Neutrophil (primary cell): ENCODE measurements around the gene MYDGF.

ENCODE experiments used
- H3K27ac ChIP-seq: fragments of 200-600 bp; sonication (generic); 2 replicates; pipeline ENCODE4 v1.5.1; 2016; ENCODE audit warnings: mild to moderate bottlenecking, moderate library complexity
- H3K27me3 ChIP-seq: fragments of 200-600 bp; sonication (generic); 2 replicates; pipeline ENCODE4 v1.6.0; 2016; ENCODE audit warnings: mild to moderate bottlenecking
- H3K36me3 ChIP-seq: fragments of 200-600 bp; sonication (generic); 2 replicates; pipeline ENCODE4 v1.5.1; 2017
- H3K4me1 ChIP-seq, 2 experiments: fragments of 200-600 bp in 1 of 2; sonication (generic) in 1 of 2; 1 replicate in 1 of 2; 2 replicates in 1 of 2; pipeline versions ENCODE4 v1.5.1 to v1.6.1; 2013 to 2016; ENCODE audit warnings: low read depth in 1 of 2, low read length in 1 of 2, mild to moderate bottlenecking in 1 of 2, moderate library complexity in 1 of 2; ENCODE audit not compliant: control insufficient read depth in 1 of 2, insufficient read depth in 1 of 2
- H3K4me3 ChIP-seq, 2 experiments: fragments of 200-600 bp in 1 of 2; sonication (generic) in 1 of 2; 1 replicate in 1 of 2; 2 replicates in 1 of 2; pipeline ENCODE4 v1.5.1; 2013 to 2016; ENCODE audit warnings: low read depth in 1 of 2, low read length in 1 of 2, mild to moderate bottlenecking in 1 of 2, moderate library complexity in 1 of 2
- H3K9me3 ChIP-seq: fragments of 200-600 bp; sonication (generic); 2 replicates; pipeline ENCODE4 v1.5.1; 2016
- TF ChIP-seq, protein P1 (sequence below): fragments of 200-600 bp; sonication (generic); IDR thresholded peaks from 2 replicates; pipeline ENCODE4 v1.5.1; 2016; ENCODE audit warnings: antibody characterized with exemption

The MYDGF gene

DNA sequence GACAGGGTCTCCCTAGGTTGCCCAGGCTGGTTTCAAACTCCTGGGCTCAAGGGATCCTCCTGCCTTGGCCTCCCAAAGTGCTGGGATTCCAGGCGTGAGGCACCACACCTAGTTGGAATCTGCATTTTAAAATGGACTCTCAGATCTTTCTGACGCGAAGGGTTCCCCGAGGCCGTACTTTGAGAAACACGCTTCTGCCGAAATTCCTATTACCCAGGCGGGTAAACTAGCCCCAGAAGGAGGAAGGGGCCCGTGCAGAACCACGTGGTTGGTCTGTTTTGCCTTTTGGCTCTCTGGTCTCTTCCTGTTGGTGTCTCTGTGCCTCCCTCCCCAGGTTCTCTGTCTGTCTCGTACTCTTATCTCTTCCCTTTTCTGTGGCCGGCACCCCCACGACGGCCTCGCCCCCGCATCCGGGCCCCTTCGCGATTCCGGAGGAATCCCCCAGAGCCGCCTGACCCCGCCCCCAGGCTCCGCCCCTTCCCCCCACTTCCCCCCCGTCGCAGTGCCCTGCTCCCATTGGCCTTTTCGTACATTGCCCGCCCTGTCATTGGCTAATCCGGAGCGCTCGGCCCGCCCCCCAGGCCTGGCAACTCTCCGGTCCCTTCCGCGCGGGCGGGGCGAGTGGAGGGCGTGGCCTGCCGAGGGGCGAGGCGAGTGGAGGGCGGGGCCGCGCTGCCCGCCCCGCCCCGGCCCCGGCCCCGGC is 31.2 kb downstream of the MYDGF start, which contains the start of gene TNFAIP8L1:
Gene TNFAIP8L1, plus strand, starts transcription at position 689 of the 703 bp plus-strand sequence. CDS start 12,354 bp downstream, outside the sequence.
- Histone ChIP-seq H3K9me3 (no peaks in the 10 kb centered on the region), H3K4me3 (peak within 1 kb of the TSS; percentile 69 to 71), H3K4me1 (peaks cover 29 to 30% of the 10 kb centered on the region in 2 experiments), H3K36me3 (no peaks in the 10 kb centered on the region), H3K27me3 (peaks cover 14% of the 10 kb centered on the region), H3K27ac (peak within 1 kb of the TSS; percentile 85)
- TF ChIP-seq, protein P1, sequence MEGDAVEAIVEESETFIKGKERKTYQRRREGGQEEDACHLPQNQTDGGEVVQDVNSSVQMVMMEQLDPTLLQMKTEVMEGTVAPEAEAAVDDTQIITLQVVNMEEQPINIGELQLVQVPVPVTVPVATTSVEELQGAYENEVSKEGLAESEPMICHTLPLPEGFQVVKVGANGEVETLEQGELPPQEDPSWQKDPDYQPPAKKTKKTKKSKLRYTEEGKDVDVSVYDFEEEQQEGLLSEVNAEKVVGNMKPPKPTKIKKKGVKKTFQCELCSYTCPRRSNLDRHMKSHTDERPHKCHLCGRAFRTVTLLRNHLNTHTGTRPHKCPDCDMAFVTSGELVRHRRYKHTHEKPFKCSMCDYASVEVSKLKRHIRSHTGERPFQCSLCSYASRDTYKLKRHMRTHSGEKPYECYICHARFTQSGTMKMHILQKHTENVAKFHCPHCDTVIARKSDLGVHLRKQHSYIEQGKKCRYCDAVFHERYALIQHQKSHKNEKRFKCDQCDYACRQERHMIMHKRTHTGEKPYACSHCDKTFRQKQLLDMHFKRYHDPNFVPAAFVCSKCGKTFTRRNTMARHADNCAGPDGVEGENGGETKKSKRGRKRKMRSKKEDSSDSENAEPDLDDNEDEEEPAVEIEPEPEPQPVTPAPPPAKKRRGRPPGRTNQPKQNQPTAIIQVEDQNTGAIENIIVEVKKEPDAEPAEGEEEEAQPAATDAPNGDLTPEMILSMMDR = no peak

DNA sequence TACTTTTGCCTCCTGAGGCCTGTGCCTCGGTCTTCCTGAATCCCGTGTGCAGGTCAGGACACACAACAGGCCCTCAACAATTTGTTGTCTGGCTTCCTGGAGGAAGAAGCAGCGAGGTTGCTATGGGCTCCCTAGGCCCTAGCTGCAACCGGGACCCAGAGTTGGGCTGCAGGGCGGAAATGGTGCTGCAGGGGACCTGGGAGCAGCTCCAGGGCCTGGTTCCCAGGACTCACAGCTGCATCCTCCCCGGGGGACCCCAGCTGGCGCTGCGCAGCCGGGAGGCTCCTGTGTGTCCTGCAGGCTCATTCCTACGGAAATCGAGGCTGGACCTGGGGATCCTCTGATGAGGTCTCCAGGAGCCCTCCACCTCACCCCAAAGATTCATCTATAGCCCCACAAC is 31.8 kb downstream of the MYDGF start:
- H3K9me3 ChIP-seq = no peaks in the 10 kb centered on the region
- TF ChIP-seq, protein P1 = no peak
- peak overlapping the region; percentile 62 to 71 for H3K4me3 ChIP-seq
- peaks cover 14% of the 10 kb centered on the region for H3K27me3 ChIP-seq
- no peaks in the 10 kb centered on the region for H3K36me3 ChIP-seq
- H3K27ac ChIP-seq = peak overlapping the region; percentile 85
- peaks cover 36% of the 10 kb centered on the region in 2 experiments for H3K4me1 ChIP-seq

- no peak overlapping the region for H3K27ac ChIP-seq
- H3K4me1 ChIP-seq = peaks cover 37 to 39% of the 10 kb centered on the region in 2 experiments
- H3K9me3 ChIP-seq = no peaks in the 10 kb centered on the region
- TF ChIP-seq, protein P1 = no peak
- H3K36me3 ChIP-seq = no peaks in the 10 kb centered on the region
- peaks cover 14% of the 10 kb centered on the region for H3K27me3 ChIP-seq
- H3K4me3 ChIP-seq = no peak overlapping the region
These were observed 33.4 kb downstream of the MYDGF start for GRCh38 chr19:4636761-4637160.

GRCh38 chr19:4636151-4636717 is 33.9 kb downstream of the MYDGF start:
- Histone ChIP-seq H3K4me3 (peak overlapping the region; percentile 9 to 60), H3K36me3 (no peaks in the 10 kb centered on the region), H3K4me1 (peaks cover 37 to 39% of the 10 kb centered on the region in 2 experiments), H3K27ac (no peak overlapping the region), H3K27me3 (peaks cover 14% of the 10 kb centered on the region), H3K9me3 (no peaks in the 10 kb centered on the region)
- TF ChIP-seq, protein P1 = peak; percentile 95

- H3K27me3 ChIP-seq = peaks cover 14% of the 10 kb centered on the region
- peak overlapping the region; percentile 9 to 60 for H3K4me3 ChIP-seq
- H3K9me3 ChIP-seq = no peaks in the 10 kb centered on the region
- H3K36me3 ChIP-seq = no peaks in the 10 kb centered on the region
- peaks cover 37 to 39% of the 10 kb centered on the region in 2 experiments for H3K4me1 ChIP-seq
- TF ChIP-seq, protein P1 = no peak
- H3K27ac ChIP-seq = no peak overlapping the region
These were observed 34.4 kb downstream of the MYDGF start for GRCh38 chr19:4635754-4636116.
